Measurements from ENCODE around the gene OGDHL. TPM values are rescaled to one million over a fixed set of nuclear protein-coding genes. Genes with fewer than 3 reads are reported as not detected.

OGDHL gene
- total and polyA plus RNA-seq, 9 of the 15 experiments (the other 6 are each of a cell fraction or from before 2014, with no cell fraction given), result 0.01 to 1.8 (median 0.91) TPM

- TF ChIP-seq MGA (IDR thresholded peaks at IDR 0.05) (no peak), TSC22D4 (tag; IDR thresholded peaks at IDR 0.05) (peak; percentile 69; the same call in 1 of the 2 replicates), ZNF318 (IDR thresholded peaks at IDR 0.05; ENCODE audit: borderline replicate concordance in 1 of 2, low read depth in 1 of 2) (no peak)
Measured at GRCh38 chr10:49741108-49741995, 20.8 kb downstream of the OGDHL start (continued).

All from K562 (cell line).